HG03280 (cell line): Measurements from ENCODE around the gene GRID1.

Experiments
- ATAC-seq: cut with Tn5 transposase; IDR thresholded peaks from one replicate; pipeline ENCODE4 v1.9.1; 2021; ENCODE audit warnings: mild to moderate bottlenecking, moderate library complexity; ENCODE audit not compliant: unreplicated experiment

GRID1 gene

DNA sequence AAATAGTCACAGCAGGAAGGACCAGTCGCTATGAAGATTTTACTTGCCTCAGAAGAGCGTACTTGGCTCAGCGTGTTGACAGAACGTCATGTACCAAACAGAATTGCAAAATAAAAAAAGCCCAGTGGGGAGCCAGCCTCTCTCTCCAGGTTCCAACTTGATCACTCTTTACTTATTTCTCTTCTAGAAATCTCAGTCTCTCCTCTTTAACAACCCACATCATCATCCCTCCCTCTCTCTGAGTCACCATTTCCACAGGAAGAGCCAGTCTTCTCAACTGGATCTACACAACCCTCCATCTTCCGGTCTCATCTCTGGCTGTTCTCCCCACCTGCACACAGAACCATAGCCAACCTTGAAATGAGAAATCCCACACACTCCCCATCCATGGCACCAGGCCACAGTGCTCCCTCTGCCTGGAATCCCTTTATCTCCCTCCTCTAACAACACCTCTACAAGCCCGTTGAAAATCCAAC, 718.3 kb downstream of the GRID1 start:
- no peak for ATAC-seq

DNA sequence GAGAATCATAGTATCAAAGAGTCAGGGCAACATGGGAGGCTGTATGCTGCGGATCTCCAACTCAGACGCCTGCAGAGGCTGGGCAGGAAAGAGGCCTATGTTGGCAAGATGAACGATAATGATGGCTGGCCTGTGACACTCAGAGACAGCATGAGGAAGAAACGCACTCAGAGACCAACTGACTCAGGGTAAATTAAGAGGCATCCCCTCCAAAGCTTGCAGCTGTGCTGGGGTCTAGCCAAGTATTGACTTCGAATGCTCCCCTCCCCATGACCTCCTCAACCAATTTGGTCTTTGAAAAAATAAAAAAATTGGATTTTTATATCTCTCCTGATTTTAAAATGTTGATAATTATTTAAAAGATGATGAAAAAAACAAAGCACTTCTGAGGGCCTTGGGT, 718.9 kb downstream of the GRID1 start:
- no peak for ATAC-seq

- ATAC-seq, result no peak
These were observed 720.5 kb downstream of the GRID1 start for GRCh38 chr10:85645926-85646711.

- no peak for ATAC-seq
These were observed 721.5 kb downstream of the GRID1 start for GRCh38 chr10:85645053-85645452.

- no peak for ATAC-seq
These were observed 722.6 kb downstream of the GRID1 start for GRCh38 chr10:85643845-85644525.

GRCh38 chr10:85643171-85643844, 723.3 kb downstream of the GRID1 start:
- no peak for ATAC-seq

GRCh38 chr10:85642421-85643170, 724.0 kb downstream of the GRID1 start:
- ATAC-seq, result no peak

DNA sequence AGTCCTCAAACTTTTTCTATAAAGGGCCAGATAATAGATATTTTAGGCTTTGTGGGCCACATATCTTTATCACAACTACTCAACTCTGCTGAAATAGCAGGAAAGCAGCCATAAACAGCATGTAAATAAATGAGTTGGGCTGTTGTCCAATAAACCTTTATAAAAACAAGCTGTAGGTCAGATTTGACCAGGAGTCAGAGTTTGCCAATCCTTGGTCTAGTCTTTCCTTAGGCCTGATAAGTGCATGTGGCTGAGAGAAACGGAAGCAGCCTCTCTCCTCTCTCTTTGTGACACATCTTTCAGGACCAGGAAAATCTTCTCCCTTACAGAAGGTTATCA, 724.5 kb downstream of the GRID1 start:
- ATAC-seq, result no peak

- no peak for ATAC-seq
These were observed 725.1 kb downstream of the GRID1 start for GRCh38 chr10:85641479-85642009.

GRCh38 chr10:85638797-85639196, 727.8 kb downstream of the GRID1 start:
- no peak for ATAC-seq

GRCh38 chr10:85635650-85636049, 730.9 kb downstream of the GRID1 start:
- ATAC-seq, result no peak

DNA sequence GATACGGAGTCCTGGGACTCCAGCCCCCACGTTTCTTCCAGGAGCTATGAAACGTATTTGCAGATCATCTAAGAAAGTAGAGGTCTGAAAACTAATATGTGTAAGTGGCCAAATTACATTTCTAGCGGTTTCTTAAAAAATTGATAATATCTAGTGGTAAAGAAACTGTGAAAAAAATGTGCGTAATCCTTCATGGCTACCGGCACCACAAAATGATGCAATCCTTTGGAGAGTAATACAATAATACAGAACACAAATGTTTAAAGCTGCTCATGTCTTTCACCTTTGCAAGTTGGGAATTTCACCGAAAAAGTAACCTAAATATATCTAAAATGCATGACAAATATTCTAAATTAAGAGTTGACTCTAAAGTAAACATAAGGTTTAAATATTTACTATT, 742.1 kb downstream of the GRID1 start:
- ATAC-seq, result no peak

GRCh38 chr10:85623758-85624157, 742.8 kb downstream of the GRID1 start:
- ATAC-seq, result no peak

DNA sequence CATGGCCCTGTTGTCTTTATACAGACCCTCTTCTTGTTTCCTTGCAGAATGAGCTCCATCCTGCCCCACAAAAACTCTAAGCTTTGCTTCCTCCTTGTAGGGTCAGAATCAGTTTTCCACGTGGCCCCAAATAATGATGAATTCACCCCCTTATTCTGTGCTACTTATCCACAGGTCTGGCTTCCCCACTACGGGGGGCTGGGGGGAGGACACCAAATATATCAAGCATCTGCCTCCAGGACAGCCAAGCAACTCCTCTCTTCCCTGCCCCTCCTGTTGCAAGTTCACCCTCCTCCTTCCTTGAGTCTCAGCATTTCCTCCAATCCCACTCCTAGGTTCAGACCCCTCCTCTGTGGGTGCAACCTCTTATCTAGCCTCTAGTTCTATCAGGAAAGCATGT, 743.3 kb downstream of the GRID1 start:
- no peak for ATAC-seq

- no peak for ATAC-seq
These were observed 744.2 kb downstream of the GRID1 start for GRCh38 chr10:85622425-85622824.

- ATAC-seq, result no peak
These were observed 745.0 kb downstream of the GRID1 start for GRCh38 chr10:85621562-85621961.

DNA sequence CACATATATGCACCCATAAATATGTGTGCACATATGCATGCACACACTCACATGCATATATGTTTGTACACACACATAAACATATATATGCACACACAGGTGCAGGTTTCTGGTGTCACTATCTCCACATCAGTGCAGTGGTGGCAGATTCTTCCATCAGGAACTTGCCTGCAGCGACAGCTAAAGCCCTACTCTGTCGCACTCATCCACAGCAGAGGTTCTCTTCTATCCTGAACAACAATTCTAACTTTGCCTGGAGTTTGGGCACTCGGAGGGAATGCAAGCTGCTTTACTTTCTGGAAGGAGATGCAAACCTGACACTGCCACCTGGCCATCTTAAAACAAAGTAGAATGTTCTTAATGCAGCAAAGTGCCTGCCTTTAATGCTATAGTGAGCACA, 745.8 kb downstream of the GRID1 start:
- ATAC-seq, result no peak

DNA sequence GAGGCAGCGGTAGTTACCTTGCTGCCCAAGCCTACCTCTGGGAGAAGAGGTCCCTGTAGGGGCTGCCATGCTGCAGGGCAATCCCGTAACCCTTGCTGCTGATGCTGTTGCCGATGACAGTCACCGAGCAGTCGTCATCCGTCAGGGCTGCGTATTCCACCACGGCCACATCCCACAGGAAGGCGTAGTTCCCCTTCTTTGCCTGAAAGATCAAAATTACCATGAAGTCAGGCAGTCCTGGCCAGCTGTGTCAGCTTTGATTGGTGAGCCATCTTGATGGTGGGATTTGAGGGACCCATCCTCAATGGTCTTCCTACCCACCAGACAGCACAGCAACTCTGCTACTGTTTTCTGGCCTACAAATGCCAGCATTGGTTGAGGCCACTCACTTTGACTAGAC, 746.8 kb downstream of the GRID1 start:
- ATAC-seq, result no peak

DNA sequence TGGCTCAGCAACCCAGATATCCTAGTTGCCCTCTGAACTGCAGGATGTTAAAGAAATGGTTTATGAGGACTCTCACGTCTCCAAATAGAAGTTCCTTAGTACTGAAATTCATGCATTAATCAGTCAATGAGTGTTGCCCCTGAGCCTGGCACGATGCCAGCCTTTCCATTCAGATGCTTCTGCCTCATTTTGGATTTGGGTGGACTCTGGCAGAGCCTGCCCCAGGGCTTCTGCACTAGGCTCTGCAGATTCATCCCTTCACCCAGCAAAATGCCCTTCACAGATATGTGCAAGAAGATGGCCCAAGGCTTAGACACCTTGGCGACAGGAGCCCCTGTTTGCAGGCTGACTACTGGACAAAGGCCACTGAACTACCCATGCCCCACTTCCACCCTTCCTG, 747.8 kb downstream of the GRID1 start:
- ATAC-seq, result no peak

DNA sequence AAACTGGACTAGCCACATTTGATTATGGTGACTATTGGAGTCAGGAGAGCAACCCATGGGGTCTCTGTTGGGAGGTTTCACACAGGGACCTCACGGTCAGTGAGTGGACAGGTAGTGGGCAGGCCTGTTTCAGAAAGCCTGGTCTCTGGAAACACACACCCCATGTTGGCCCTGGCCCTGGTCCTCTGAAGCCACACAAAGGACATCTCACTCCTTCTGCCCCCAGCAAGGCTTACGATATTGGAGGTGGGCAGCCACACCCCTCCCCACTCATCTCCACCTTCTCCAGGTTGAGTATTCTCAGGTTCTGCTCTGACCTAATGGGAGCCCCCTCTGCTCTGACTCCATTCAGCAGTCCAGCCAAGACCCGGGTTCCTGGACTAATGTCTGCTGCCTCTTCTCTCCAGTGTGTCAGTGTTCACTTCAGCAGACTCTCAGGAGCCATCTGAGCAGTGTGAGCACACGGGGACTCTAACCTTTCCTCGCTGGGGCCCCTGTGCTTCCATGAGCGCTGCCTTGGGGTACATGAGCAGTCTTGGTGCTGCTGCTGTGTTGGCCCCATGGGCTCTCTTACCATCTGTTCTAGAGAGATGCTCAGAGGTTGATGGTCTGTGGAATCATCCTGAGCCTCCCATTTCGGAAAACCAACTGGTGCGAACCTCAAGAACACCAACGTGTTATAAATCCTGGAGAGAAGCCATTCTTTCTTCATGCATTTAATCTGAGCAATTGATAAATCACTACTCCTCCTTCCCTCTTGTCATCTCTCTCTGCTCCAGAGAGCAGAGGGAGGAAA, 748.6 kb downstream of the GRID1 start:
- no peak for ATAC-seq
